ENCODE results near the gene ELMOD1.
"Not testable (repeated sequence)": the region's sequence is repeated elsewhere in the genome, so short reads cannot be mapped to it uniquely, and the experiment has no call there.

The ELMOD1 gene

DNA sequence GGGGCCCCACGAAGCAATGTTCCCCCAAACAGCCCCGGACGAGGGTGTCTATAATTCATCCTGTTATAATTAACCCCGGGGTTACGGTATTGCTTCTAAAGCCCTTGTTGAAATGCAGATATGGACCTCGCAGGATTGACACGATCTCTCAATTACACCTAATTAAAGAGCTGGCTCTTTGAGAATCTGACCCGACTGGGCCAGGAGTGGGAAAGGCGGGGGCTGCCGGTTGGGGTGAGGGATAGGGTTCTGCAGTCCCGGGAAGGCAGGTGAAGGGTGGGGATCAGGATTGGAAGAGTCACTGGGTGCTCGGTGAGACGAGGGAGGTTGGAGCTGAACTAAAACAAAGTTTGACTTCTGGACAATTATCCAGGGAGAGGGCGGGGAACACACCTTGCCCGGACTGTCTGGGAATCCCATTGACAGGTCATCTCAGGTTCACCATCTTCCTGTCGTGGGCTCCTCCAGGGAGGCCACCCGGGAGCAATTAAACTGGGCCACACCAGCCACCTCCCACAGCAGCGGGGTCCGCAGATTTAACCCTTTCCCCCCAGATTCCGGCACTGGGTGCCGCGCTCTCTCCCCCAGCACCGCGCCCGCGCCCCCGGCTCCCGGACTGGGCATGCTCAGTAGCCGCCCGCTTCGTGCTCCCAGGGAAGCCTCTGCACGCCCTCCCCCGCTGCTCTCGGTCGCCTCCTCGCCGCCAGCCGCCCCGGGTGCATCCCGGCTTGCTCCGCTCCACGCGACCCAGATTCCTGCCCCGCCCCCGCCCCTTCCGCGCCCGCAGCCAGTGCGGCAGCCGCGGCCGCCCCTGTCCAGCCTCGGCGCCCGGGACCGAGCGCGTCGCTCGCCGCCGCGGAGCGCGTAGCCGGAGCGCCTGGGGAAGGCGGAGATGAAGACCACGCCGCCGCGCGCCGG, at the start of gene ELMOD1:
Gene ELMOD1, plus strand, starts transcription at position 688 of the 918 bp plus-strand sequence. CDS start 27,043 bp downstream, outside the sequence.
- DNase-seq, result peak; percentile 56

DNA sequence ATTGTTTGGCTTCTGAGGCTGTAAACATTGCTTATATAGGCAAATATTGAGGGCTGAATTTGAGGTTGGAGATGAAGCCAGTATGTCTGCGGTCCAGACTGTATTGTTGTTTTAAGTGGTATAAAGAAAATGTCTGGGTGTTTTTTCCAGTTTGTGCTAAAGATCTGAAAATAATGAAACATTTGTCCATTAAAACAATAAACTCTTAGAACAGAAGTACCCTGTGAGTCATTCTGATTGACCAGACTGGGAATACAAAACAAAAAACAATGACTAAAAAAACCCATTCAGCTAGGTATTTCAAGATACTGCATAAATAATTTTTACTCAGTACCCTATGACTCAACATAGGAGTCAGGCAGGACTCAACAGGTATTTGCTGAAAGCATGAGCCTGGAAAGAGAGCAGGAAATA, 45.8 kb upstream of the ELMOD1 start:
- peak; percentile 25 for DNase-seq

- DNase-seq, result no peak
These were observed 43.0 kb upstream of the ELMOD1 start for GRCh38 chr11:107547961-107548360.

- peak; percentile 46 for DNase-seq
These were observed 41.5 kb upstream of the ELMOD1 start for GRCh38 chr11:107549253-107549953.

DNA sequence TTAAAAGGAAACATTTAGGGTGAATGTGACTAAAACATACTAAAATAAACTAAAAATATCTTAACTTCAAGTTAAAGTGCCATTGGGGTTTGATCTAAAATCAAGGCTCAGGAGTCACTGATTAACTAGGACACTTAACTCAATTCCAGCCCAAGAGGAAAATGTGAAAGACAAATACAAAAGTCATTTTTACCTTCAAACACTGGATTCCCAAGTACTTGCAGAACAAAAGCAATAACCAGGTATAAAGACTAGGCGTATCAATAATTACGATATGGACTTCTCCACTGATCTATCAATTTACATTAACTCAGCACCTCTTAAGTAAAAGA, 41.0 kb upstream of the ELMOD1 start:
- DNase-seq, result no peak

DNA sequence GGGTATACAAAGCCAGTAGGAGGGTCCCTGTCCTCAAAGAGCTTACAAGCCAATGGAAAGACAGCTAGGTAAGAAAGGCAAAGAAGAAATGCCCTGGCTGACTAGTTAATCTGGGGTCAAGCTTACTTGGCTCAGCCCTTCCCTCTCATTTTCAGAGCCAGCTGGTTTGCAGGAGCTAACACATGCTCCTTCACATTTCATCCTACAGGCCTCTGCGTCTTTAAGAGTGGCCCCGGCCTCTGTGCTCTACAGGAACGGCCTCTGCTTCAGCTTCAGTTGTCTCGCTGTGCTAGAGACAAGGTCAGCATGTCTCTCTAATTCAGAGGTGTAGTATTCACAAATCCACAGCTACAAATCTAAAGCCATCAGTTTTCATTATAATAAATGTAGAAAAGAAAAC, 40.6 kb upstream of the ELMOD1 start:
- no peak for DNase-seq

- DNase-seq, result peak; percentile 67
These were observed 29.3 kb upstream of the ELMOD1 start for GRCh38 chr11:107561688-107562087.

- DNase-seq, result peak; percentile 87
These were observed 28.2 kb upstream of the ELMOD1 start for GRCh38 chr11:107562647-107563208.

GRCh38 chr11:107563702-107564101, 27.2 kb upstream of the ELMOD1 start:
- DNase-seq, result peak; percentile 65

GRCh38 chr11:107564877-107565218, 26.1 kb upstream of the ELMOD1 start:
- no peak for DNase-seq

DNA sequence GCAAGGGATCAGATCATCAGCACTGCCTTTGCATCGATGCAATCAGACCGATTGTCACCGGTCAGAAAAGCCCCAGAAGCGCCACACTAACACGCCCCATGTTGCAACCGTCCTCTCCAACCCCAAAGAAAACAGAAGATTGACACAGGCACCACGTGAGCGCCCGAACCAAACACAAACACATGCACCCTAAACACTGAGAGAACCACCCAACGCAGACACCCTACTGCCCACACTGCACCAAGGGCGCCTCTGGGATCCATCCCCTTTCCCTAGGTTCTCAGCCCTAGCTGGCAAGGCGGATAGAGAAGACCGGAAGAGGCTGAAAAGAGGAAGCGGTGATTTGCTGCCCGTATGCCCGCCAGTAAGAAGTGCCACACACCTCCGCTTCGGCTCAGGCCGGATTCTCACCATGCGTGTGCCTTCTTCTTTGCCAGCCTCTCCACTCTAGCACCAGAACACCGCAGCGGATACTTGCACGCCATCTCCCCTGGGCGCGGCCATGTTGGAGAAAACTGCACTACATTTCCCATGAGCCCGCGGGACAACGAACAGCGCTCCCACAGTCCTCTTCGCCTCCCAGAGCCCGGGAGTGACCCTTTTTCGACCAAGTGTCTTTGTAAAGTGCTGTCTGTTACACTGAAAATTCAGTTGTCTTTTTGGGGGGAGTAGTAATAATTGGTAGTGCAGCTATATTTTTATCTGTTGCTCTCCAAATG, 25.6 kb upstream of the ELMOD1 start, which contains the start of gene ALKBH8:
Gene ALKBH8, minus strand, starts transcription at position 517 of the 719 bp plus-strand sequence. CDS start 4,842 bp downstream, outside the sequence.
- peak; percentile 70 for DNase-seq

DNA sequence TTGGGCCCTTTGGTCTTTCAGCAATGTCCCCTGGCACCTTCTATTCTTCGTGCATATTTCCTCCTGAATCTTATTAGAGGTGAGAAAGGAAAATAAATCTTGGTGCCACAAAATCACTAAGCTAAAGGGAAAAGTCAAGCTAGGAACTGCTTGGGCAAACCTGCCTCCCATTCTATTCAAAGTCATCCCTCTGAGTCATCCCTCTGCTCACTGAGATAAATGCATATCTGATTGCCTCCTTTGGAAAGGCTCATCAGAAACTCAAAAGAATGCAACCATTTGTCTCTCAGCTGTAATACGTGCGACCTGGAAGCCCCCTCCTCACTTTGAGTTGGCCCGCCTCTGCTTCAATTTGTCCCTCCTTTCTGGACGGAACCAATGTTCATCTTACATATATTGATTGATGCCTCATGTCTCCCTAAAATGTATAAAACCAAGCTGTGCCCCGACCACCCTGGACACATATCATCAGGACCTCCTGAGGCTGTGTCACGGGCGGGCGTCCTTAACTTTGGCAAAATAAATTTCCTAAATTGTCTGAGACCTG, 24.9 kb upstream of the ELMOD1 start:
- DNase-seq, result peak; percentile 18

GRCh38 chr11:107566569-107566968, 24.4 kb upstream of the ELMOD1 start:
- DNase-seq, result no peak

- DNase-seq, result no peak
These were observed 23.1 kb upstream of the ELMOD1 start for GRCh38 chr11:107567739-107568335.

GRCh38 chr11:107570015-107570414, 20.9 kb upstream of the ELMOD1 start:
- no peak for DNase-seq

DNA sequence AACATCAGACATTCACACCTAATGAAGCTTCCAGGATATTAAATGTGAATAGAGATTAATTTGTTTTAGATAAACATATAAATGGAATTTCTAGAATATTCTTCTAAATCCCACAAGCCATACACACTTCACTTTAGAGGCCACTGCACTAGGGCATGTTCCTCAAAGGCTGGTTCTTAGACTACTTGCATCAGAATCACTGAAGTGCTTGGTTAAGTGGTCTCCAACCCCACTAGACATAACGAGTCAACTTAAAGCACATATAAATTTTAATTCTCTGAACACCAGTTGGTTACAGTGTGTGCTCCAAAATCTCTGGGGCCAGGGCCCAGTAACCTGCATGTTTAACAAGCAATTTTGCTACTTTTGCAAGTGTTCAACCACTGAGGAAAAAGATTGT, 17.5 kb upstream of the ELMOD1 start:
- no peak for DNase-seq

DNA sequence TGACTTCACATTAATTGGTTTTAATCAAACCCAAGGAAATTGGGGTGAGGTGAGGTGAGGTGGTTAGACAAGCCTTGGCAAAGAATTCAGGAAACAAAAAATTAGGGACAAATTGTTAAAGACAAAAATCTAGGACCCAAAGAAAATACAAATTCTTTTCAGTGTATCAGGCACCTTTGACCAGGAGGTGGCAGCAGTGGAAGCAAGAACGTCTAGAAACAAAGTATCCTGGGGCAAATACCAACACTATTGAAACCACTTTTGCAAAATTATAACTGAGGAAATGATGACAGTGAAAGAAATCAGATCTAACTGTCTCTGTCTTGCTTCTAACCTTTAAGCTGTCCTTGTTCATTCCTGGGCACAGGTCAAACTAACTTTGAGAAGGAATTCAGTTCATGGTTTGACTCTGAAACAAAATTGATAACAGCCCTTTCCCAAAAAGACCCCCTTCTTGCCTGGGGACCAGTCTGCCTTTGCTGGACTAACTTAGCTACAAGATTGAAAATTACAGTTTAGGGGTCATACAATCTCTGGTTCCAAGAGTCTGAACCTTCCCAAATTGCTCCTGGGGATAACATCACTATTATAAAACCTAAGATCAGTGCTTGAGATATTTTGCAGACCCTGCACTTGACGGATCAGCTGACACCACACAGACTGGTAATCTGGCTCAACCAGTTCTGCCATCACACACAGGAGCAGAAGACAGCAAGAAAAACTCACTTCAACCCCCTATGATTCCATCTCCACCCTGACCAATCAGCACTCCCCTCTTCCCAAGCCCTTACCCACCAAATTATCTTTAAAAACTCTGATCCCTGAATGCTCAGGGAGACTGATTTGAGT, 14.2 kb upstream of the ELMOD1 start:
- DNase-seq, result peak; percentile 54

GRCh38 chr11:107577346-107577711, 13.6 kb upstream of the ELMOD1 start:
- no peak for DNase-seq

GRCh38 chr11:107579169-107579568, 11.8 kb upstream of the ELMOD1 start:
- DNase-seq, result not testable (repeated sequence)

GRCh38 chr11:107581147-107581546, 9.8 kb upstream of the ELMOD1 start:
- no peak for DNase-seq

DNA sequence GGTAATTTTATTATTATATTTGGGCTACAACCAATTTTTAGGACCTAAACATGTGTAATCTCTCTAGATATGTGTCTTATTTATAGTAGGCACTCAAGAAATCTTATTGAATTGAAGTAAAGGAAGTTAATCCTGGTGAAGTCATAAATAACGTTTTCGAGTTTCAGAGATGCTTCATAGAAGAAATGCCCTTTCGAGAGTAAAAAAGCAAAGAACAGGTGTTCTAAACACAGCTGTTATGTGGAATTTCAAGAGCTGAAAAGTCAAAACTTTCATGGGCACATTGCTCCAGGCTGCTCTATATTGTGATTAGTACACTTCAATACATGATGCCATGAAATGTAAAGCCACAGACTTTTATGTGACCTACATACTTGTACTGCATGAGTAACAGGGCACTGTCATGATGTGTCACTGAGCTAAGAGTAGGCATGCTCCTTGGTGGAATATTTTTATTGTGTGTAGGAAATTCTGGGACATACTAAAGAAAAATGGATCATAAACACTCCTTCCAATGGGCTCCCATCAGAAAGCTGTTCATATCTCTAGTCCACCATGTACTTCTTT, 7.2 kb upstream of the ELMOD1 start:
- peak; percentile 50 for DNase-seq
